ENCODE results near the gene ZBTB18. TPM values are rescaled to one million over a fixed set of nuclear protein-coding genes. Genes with fewer than 3 reads are reported as not detected.

ZBTB18 gene
- polyA plus RNA-seq, 1 donor from 2014 or later = 30.6 TPM

DNA sequence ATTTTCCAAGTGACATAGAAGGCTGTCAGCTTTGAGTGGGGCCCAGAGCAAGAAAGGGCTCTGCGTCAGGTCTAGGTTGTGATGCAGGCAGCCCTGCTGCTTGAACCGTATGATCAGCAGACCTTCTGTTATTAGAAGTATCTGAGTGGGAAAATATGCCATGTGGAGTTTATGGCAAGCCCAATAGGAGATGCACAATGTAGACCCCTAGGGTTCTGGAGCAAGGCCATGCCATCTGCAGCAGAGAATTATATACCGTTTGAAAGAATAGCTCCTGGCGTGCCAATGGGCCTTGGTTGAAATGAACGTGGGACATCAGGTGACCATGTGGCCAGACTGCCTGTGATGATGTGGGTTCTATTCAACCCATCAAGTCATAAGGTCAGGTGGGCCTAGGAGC, 44.1 kb upstream of the ZBTB18 start:
- no peak overlapping the region for H3K4me2 ChIP-seq (ENCODE audit: low read length)
- no peaks in the 10 kb centered on the region for H4K20me1 ChIP-seq (ENCODE audit: insufficient read depth)
- H3K79me2 ChIP-seq (replicated peaks; ENCODE audit: insufficient read depth, low read length) = no peaks in the 10 kb centered on the region
- no peak overlapping the region for H3K4me3 ChIP-seq (ENCODE audit: low read length)
- H3K27ac ChIP-seq (ENCODE audit: low read length) = no peak overlapping the region
- peaks cover 3% of the 10 kb centered on the region for H3F3A ChIP-seq (ENCODE audit: insufficient read depth, low read length, poor library complexity, severe bottlenecking)
- H3K36me3 ChIP-seq (ENCODE audit: insufficient read depth, low read length) = no peaks in the 10 kb centered on the region
- H2AFZ ChIP-seq (ENCODE audit: low read depth, low read length) = no peak overlapping the region
- H3K9me2 ChIP-seq (ENCODE audit: insufficient read depth, low read length) = no peaks in the 10 kb centered on the region
- no peak for TF ChIP-seq RAD21 (conservative IDR thresholded peaks at IDR 0.05)
- TF ChIP-seq EP300 (conservative IDR thresholded peaks at IDR 0.05; ENCODE audit: poor library complexity, severe bottlenecking) = no peak
- TF ChIP-seq, protein P1, sequence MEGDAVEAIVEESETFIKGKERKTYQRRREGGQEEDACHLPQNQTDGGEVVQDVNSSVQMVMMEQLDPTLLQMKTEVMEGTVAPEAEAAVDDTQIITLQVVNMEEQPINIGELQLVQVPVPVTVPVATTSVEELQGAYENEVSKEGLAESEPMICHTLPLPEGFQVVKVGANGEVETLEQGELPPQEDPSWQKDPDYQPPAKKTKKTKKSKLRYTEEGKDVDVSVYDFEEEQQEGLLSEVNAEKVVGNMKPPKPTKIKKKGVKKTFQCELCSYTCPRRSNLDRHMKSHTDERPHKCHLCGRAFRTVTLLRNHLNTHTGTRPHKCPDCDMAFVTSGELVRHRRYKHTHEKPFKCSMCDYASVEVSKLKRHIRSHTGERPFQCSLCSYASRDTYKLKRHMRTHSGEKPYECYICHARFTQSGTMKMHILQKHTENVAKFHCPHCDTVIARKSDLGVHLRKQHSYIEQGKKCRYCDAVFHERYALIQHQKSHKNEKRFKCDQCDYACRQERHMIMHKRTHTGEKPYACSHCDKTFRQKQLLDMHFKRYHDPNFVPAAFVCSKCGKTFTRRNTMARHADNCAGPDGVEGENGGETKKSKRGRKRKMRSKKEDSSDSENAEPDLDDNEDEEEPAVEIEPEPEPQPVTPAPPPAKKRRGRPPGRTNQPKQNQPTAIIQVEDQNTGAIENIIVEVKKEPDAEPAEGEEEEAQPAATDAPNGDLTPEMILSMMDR (IDR thresholded peaks at IDR 0.05; ENCODE audit: poor library complexity, severe bottlenecking) = no peak
- no peak for TF ChIP-seq MXI1 (conservative IDR thresholded peaks at IDR 0.05; ENCODE audit: poor library complexity, severe bottlenecking)
- TF ChIP-seq POLR2AphosphoS5 (IDR thresholded peaks at IDR 0.05) = no peak
- TF ChIP-seq TAF1 (IDR thresholded peaks at IDR 0.05; ENCODE audit: low read depth) = no peak
- TF ChIP-seq REST (IDR thresholded peaks at IDR 0.05; ENCODE audit: borderline replicate concordance) = no peak
- no peak for TF ChIP-seq EZH2 (IDR thresholded peaks at IDR 0.05; ENCODE audit: borderline replicate concordance, insufficient read depth, low read length, poor library complexity, severe bottlenecking)
- no peak for TF ChIP-seq SMC3 (conservative IDR thresholded peaks at IDR 0.05; ENCODE audit: poor library complexity)
- no peak overlapping the region for H3K9ac ChIP-seq (ENCODE audit: low read length)
- no peaks in the 10 kb centered on the region for H3K27me3 ChIP-seq (ENCODE audit: insufficient read depth, low read depth, low read length)
- no peaks in the 10 kb centered on the region for H3K9me3 ChIP-seq (ENCODE audit: low read length)

DNA sequence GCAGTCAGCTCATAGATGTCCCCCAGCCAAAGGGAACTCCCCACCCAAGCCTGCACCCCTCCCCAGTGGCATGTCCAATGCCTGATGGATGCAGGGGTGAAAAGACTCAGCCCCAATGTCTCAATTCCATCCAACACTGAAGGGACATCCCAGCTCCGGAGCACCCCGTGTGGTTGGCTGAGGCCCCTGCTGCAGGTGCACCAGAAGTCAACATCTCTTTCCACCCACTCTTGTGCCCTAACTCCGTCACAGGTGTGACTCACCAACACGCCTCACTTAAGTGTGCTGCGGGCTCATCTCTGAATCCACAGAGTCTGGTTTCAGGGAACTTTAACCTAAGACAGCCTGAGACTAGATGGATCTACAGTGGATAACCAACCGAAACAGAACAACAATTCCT, 40.9 kb upstream of the ZBTB18 start:
- Histone ChIP-seq H3K9me3 (ENCODE audit: low read length) (no peaks in the 10 kb centered on the region), H3K27me3 (ENCODE audit: insufficient read depth, low read depth, low read length) (no peaks in the 10 kb centered on the region)
- TF ChIP-seq POLR2AphosphoS5 (IDR thresholded peaks at IDR 0.05) = no peak
- TF ChIP-seq MXI1 (conservative IDR thresholded peaks at IDR 0.05; ENCODE audit: poor library complexity, severe bottlenecking) = no peak
- TF ChIP-seq, protein P1 (IDR thresholded peaks at IDR 0.05; ENCODE audit: poor library complexity, severe bottlenecking) = no peak
- no peak for TF ChIP-seq EZH2 (IDR thresholded peaks at IDR 0.05; ENCODE audit: borderline replicate concordance, insufficient read depth, low read length, poor library complexity, severe bottlenecking)

More for the DNA sequence above, 40.9 kb upstream of the ZBTB18 start:
- H4K20me1 ChIP-seq (ENCODE audit: insufficient read depth) = no peaks in the 10 kb centered on the region
- H3K4me2 ChIP-seq (ENCODE audit: low read length) = no peak overlapping the region
- H3K79me2 ChIP-seq (replicated peaks; ENCODE audit: insufficient read depth, low read length) = no peaks in the 10 kb centered on the region
- H3K9me2 ChIP-seq (ENCODE audit: insufficient read depth, low read length) = no peaks in the 10 kb centered on the region
- H3K9ac ChIP-seq (ENCODE audit: low read length) = no peak overlapping the region
- no peaks in the 10 kb centered on the region for H3K36me3 ChIP-seq (ENCODE audit: insufficient read depth, low read length)
- H3F3A ChIP-seq (ENCODE audit: insufficient read depth, low read length, poor library complexity, severe bottlenecking) = peaks cover 3% of the 10 kb centered on the region
- no peak overlapping the region for H3K4me3 ChIP-seq (ENCODE audit: low read length)
- no peak overlapping the region for H2AFZ ChIP-seq (ENCODE audit: low read depth, low read length)
- no peak overlapping the region for H3K27ac ChIP-seq (ENCODE audit: low read length)
